Breast epithelium (tissue), 4 donors: ENCODE results near the gene SALL1. TPM values are rescaled to one million over a fixed set of nuclear protein-coding genes. Genes with fewer than 3 reads are reported as not detected.

ENCODE experiments used
- DNase-seq, 2 donors: peaks; one replicate each; pipeline ENCODE4 v3.0.0-alpha.2; 2019; ENCODE audit warnings: low spot score in 2 of 2
- H3K27ac ChIP-seq, 2 donors: fragments of 200-600 bp; sonication (generic) in 1 of 2; one replicate each; pipeline ENCODE4 v1.5.1; 2016 to 2019; ENCODE audit warnings: mild to moderate bottlenecking in 1 of 2
- H3K27me3 ChIP-seq, 2 donors: fragments of 200-600 bp; sonication (generic) in 1 of 2; one replicate each; pipeline versions ENCODE4 v1.5.1 to v1.6.0; 2017 to 2019; ENCODE audit warnings: control low read depth in 1 of 2, mild to moderate bottlenecking in 1 of 2
- H3K36me3 ChIP-seq: fragments of 200-600 bp; one replicate; pipeline ENCODE4 v1.5.1; 2019
- H3K4me1 ChIP-seq, 2 donors: fragments of 200-600 bp; sonication (generic); one replicate each; pipeline ENCODE4 v1.5.1; 2016 to 2019; ENCODE audit warnings: control low read depth in 1 of 2
- H3K4me3 ChIP-seq, 3 donors: fragments of 200-600 bp; sonication (generic); 1 replicate in 2 of 3; 2 replicates in 1 of 3; pipeline ENCODE4 v1.5.1; 2016 to 2019; ENCODE audit warnings: mild to moderate bottlenecking in 3 of 3, moderate library complexity in 2 of 3
- H3K9me3 ChIP-seq, 2 donors: fragments of 200-600 bp; sonication (generic) in 1 of 2; one replicate each; pipeline ENCODE4 v1.5.1; 2016 to 2019; ENCODE audit warnings: control low read depth in 1 of 2
- CTCF ChIP-seq, 3 donors: fragments of 450-650 bp; IDR thresholded peaks; one replicate each; pipeline ENCODE4 v1.5.1; 2016 to 2017; ENCODE audit warnings: antibody characterized with exemption in 3 of 3, mild to moderate bottlenecking in 3 of 3, moderate library complexity in 3 of 3
- POLR2A ChIP-seq: fragments of 450-650 bp; IDR thresholded peaks from one replicate; pipeline ENCODE4 v1.6.1; 2016; ENCODE audit warnings: antibody characterized with exemption, mild to moderate bottlenecking, moderate library complexity
- POLR2AphosphoS5 ChIP-seq, 3 donors: sonication (generic); formaldehyde crosslinking; IDR thresholded peaks; one replicate each; pipeline ENCODE4 v1.6.1; 2017; ENCODE audit warnings: antibody characterized with exemption in 3 of 3
- intact Hi-C: fragments of 100-400 bp; cut with DNase I; formaldehyde crosslinking; loops from one replicate; pipeline ENCODE4 v1.15.1; 2023; ENCODE audit warnings: low total_unique reads
- total RNA-seq, 3 donors: library from RNA; depleted of rRNA; stranded (reverse); fragments of >200 nt; gene quantifications; one replicate each; pipeline ENCODE4 v1.1.0, GENCODE V29; 2016

The SALL1 gene
- total RNA-seq, 3 donors from 2014 or later, result 0.15 to 0.33 (median 0.32) TPM

- Histone ChIP-seq H3K27me3 (peaks cover 0 to 8% of the 10 kb centered on the region in 2 donors), H3K36me3 (no peaks in the 10 kb centered on the region), H3K27ac (no peak overlapping the region), H3K4me1 (no peaks in the 10 kb centered on the region), H3K9me3 (no peaks in the 10 kb centered on the region), H3K4me3 (no peak overlapping the region)
- no peak for DNase-seq
- intact Hi-C loops, result no loop called here
- TF ChIP-seq POLR2AphosphoS5 (IDR thresholded peaks at IDR 0.05) (no peak), CTCF (IDR thresholded peaks at IDR 0.05) (no peak), POLR2A (no peak)
Measured at GRCh38 chr16:51163894-51164566, 13.0 kb upstream of the SALL1 start.

DNA sequence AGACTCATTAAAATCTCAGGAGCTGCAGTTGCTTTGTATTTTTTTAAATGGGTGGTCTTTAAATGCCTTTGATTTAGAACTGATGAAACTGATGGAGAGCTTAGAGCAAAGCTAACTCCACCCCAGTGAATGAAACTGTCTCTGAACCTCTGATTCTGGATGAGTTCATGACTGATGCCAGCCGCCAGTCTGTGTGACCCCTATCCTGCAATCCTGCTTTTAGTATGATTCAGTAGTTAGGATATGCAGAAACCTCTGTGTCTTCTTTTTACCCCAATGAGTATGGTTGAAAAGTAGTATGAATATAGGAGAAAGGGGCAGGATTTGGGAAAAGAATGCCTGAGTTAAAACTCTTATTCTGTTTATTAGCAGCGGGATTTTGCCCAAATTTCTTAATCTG lies 12.3 kb upstream of the SALL1 start:
- H3K9me3 ChIP-seq, result no peaks in the 10 kb centered on the region
- peaks cover 0 to 12% of the 10 kb centered on the region in 2 donors for H3K27me3 ChIP-seq
- TF ChIP-seq CTCF (IDR thresholded peaks at IDR 0.05), result no peak
- no peak for TF ChIP-seq POLR2AphosphoS5 (IDR thresholded peaks at IDR 0.05)
- no peak for TF ChIP-seq POLR2A
- no peaks in the 10 kb centered on the region for H3K36me3 ChIP-seq
- no peaks in the 10 kb centered on the region for H3K4me1 ChIP-seq
- DNase-seq, result no peak
- H3K4me3 ChIP-seq, result no peak overlapping the region
- intact Hi-C loops, result no loop called here
- no peak overlapping the region for H3K27ac ChIP-seq

- no peaks in the 10 kb centered on the region for H3K36me3 ChIP-seq
- H3K27ac ChIP-seq, result no peak overlapping the region
- no peak for DNase-seq
- TF ChIP-seq CTCF (IDR thresholded peaks at IDR 0.05) (no peak), POLR2A (no peak)
- intact Hi-C loops, result no loop called here
- H3K4me3 ChIP-seq, result no peak overlapping the region
- no peaks in the 10 kb centered on the region for H3K4me1 ChIP-seq
- H3K9me3 ChIP-seq, result no peaks in the 10 kb centered on the region
- peaks cover 0 to 15% of the 10 kb centered on the region in 2 donors for H3K27me3 ChIP-seq
Measured at GRCh38 chr16:51161440-51162195, 10.5 kb upstream of the SALL1 start.

DNA sequence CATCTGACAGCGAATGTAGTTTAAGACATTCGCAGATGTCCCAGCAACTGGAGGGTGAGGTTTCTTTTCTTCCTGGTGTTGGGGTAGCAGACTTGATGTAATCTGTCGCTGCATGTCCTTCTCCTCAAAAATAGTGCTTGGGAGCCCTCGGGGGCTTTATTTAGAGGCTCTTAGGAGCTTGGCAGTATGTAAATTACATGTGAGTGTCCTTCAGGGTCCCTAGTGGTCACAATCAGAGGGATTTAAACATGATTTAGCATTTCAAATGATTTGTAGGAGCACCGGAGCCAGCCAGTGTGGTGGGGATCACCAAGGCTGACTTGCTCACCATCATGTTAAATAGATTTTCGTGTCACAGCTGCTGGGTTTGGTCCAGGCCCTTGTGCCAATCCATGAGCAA lies 8.8 kb upstream of the SALL1 start:
- TF ChIP-seq POLR2AphosphoS5 (IDR thresholded peaks at IDR 0.05), result no peak
- TF ChIP-seq CTCF (IDR thresholded peaks at IDR 0.05), result no peak
- no peak for TF ChIP-seq POLR2A
- Histone ChIP-seq H3K36me3 (no peaks in the 10 kb centered on the region), H3K27me3 (peaks cover 0 to 33% of the 10 kb centered on the region in 2 donors), H3K9me3 (no peaks in the 10 kb centered on the region), H3K4me3 (no peak overlapping the region), H3K27ac (no peak overlapping the region), H3K4me1 (no peaks in the 10 kb centered on the region)
- intact Hi-C loops, result no loop called here
- DNase-seq, result no peak

- intact Hi-C loops, result no loop called here
- Histone ChIP-seq H3K36me3 (no peaks in the 10 kb centered on the region), H3K27me3 (peaks cover 0 to 39% of the 10 kb centered on the region in 2 donors), H3K9me3 (no peaks in the 10 kb centered on the region), H3K27ac (no peak overlapping the region), H3K4me1 (no peaks in the 10 kb centered on the region), H3K4me3 (no peak overlapping the region)
- no peak for DNase-seq
- TF ChIP-seq POLR2A (no peak), CTCF (IDR thresholded peaks at IDR 0.05) (no peak), POLR2AphosphoS5 (IDR thresholded peaks at IDR 0.05) (no peak)
Measured at GRCh38 chr16:51159296-51159695, 8.2 kb upstream of the SALL1 start.
